Adrenal gland (tissue), 5 donors: ENCODE data around the gene UST.

Experiments
- POLR2A ChIP-seq, 2 donors: fragments of 450-650 bp; IDR thresholded peaks; one replicate each; pipeline ENCODE4 v1.6.1; 2017; ENCODE audit warnings: antibody characterized with exemption in 2 of 2, mild to moderate bottlenecking in 2 of 2, moderate library complexity in 1 of 2
- TF ChIP-seq, protein P1 (sequence below), 6 experiments: fragments of 450-650 bp in 4 of 6; fragments of 200-600 bp in 2 of 6; sonication (generic) in 1 of 6; IDR thresholded peaks; 1 replicate in 5 of 6; 2 replicates in 1 of 6; pipeline versions ENCODE4 v1.5.1 to v1.8.0; 2016 to 2021; ENCODE audit warnings: antibody characterized with exemption in 6 of 6, mild to moderate bottlenecking in 2 of 6, moderate library complexity in 1 of 6
- donor health status: DM: no; HTN: no; CAD: no.

DNA sequence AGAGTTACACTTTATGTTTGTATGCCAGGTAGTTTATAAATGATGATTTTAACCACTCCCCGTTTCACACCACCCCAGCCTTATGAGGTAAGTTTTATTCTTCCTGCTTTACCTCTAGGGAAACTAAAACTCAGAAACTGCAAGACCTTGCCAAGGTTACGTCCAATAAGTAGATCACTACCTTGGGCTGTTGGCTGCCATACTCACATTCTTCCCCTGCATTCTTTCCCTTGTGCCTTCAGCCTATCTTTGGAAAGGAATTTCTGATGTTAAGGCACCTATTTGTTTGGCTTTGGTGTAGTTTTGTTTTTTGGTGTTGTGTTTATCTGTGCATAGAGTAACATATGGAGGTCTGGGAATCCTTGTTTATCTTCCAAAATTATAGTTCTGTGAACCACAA, 122.1 kb downstream of the UST start:
- TF ChIP-seq, protein P1, sequence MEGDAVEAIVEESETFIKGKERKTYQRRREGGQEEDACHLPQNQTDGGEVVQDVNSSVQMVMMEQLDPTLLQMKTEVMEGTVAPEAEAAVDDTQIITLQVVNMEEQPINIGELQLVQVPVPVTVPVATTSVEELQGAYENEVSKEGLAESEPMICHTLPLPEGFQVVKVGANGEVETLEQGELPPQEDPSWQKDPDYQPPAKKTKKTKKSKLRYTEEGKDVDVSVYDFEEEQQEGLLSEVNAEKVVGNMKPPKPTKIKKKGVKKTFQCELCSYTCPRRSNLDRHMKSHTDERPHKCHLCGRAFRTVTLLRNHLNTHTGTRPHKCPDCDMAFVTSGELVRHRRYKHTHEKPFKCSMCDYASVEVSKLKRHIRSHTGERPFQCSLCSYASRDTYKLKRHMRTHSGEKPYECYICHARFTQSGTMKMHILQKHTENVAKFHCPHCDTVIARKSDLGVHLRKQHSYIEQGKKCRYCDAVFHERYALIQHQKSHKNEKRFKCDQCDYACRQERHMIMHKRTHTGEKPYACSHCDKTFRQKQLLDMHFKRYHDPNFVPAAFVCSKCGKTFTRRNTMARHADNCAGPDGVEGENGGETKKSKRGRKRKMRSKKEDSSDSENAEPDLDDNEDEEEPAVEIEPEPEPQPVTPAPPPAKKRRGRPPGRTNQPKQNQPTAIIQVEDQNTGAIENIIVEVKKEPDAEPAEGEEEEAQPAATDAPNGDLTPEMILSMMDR (IDR thresholded peaks at IDR 0.05): no peak
- TF ChIP-seq POLR2A (IDR thresholded peaks at IDR 0.05): no peak
